Measurements from ENCODE around the gene SCYL2. TPM values are rescaled to one million over a fixed set of nuclear protein-coding genes. Genes with fewer than 3 reads are reported as not detected.

Gene SCYL2
- total RNA-seq, 1 donor: 76.0 TPM

GRCh38 chr12:100265732-100266584 is 1.0 kb upstream of the SCYL2 start:
- TF ChIP-seq CTCF (IDR thresholded peaks at IDR 0.05; ENCODE audit: insufficient read depth, low read depth, low read length): no peak
- H3K4me3 ChIP-seq (ENCODE audit: low read depth, low read length): peak overlapping the region; percentile 93
- no peak for DNase-seq (ENCODE audit: low read depth)

GRCh38 chr12:100266585-100266834 is 467 bp upstream of the SCYL2 start:
- peak overlapping the region; percentile 93 for H3K4me3 ChIP-seq (ENCODE audit: low read depth, low read length)
- TF ChIP-seq CTCF (IDR thresholded peaks at IDR 0.05; ENCODE audit: insufficient read depth, low read depth, low read length): no peak

GRCh38 chr12:100267603-100268281 is 765 bp downstream of the SCYL2 start:
- H3K4me3 ChIP-seq (ENCODE audit: low read depth, low read length): peak overlapping the region; percentile 93
- peak; percentile 40 for DNase-seq (ENCODE audit: low read depth)
- TF ChIP-seq CTCF (IDR thresholded peaks at IDR 0.05; ENCODE audit: insufficient read depth, low read depth, low read length): no peak

More at GRCh38 chr12:100266585-100266834, 467 bp upstream of the SCYL2 start:
- no peak for DNase-seq (ENCODE audit: low read depth)

GRCh38 chr12:100268835-100269564 is 2.0 kb downstream of the SCYL2 start:
- no peak for TF ChIP-seq CTCF (IDR thresholded peaks at IDR 0.05; ENCODE audit: insufficient read depth, low read depth, low read length)
- H3K4me3 ChIP-seq (ENCODE audit: low read depth, low read length): peak overlapping the region; percentile 93
- DNase-seq (ENCODE audit: low read depth): peak; percentile 17

- DNase-seq (ENCODE audit: low read depth): no peak
- TF ChIP-seq CTCF (IDR thresholded peaks at IDR 0.05; ENCODE audit: insufficient read depth, low read depth, low read length): no peak
- no peak overlapping the region for H3K4me3 ChIP-seq (ENCODE audit: low read depth, low read length)
These were observed 6.8 kb downstream of the SCYL2 start for GRCh38 chr12:100273782-100274181.

GRCh38 chr12:100274291-100274690 is 7.3 kb downstream of the SCYL2 start:
- DNase-seq (ENCODE audit: low read depth): no peak
- TF ChIP-seq CTCF (IDR thresholded peaks at IDR 0.05; ENCODE audit: insufficient read depth, low read depth, low read length): no peak

More at GRCh38 chr12:100274291-100274690, 7.3 kb downstream of the SCYL2 start:
- no peak overlapping the region for H3K4me3 ChIP-seq (ENCODE audit: low read depth, low read length)
